Measurements from ENCODE around the gene CYP2W1.

DNA sequence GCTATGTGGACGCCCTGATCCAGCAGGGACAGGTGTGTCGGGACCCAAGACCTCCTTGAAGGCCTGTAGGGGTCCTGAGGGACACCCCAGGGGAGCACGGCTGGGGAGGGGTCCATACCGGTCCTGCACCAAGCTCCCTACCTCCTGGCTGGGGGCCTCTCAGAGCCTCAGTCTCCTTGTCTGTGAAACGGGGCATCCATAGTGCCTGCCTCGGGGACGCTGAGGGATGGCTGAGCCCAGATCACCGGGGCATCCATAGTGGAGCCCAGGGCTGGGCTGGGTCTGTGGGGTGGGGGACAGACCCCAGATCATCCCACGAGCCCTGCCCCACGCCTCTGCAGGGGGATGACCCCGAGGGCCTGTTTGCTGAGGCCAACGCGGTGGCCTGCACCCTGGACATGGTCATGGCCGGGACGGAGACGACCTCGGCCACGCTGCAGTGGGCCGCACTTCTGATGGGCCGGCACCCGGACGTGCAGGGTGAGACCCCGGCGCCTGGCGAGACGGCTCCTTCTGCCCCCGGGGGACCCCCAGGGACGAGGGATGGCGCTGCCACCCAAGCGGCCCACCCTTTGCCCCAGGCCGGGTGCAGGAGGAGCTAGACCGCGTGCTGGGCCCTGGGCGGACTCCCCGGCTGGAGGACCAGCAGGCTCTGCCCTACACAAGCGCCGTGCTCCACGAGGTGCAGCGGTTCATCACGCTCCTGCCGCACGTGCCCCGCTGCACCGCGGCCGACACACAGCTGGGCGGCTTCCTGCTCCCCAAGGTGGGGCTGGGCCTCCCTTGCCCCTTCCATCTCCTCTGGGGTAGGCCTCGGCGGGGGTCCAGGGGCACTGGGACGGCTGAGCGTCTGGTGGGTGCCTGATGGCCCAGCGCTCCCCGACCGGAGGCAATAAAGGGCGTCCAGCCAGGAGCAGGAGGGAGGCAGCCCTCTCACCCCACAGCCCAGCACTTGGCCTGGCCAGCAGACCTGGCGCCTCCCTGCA is 4.1 kb downstream of the CYP2W1 start:
- TF ChIP-seq EZH2phosphoT487 (IDR thresholded peaks at IDR 0.05; ENCODE audit: insufficient read depth, low read depth) (no peak), EZH2 (IDR thresholded peaks at IDR 0.05; ENCODE audit: insufficient read depth, poor library complexity, severe bottlenecking) (no peak)

Data from GM23248 (cell line).